HT1080 (cell line): ENCODE data around the gene WDR1. TPM values are rescaled to one million over a fixed set of nuclear protein-coding genes. Genes with fewer than 3 reads are reported as not detected.
"Not testable (repeated sequence)": the region's sequence is repeated elsewhere in the genome, so short reads cannot be mapped to it uniquely, and the experiment has no call there.

Experiments used
- DNase-seq: peaks from one replicate; pipeline ENCODE4 v3.0.0-alpha.2; 2015; ENCODE audit warnings: low read depth
- total RNA-seq: library from RNA; depleted of rRNA; stranded (reverse); fragments of >200 nt; shearing (Covaris generic); gene quantifications from 2 replicates; pipeline ENCODE4 v1.2.3, GENCODE V29; 2014

The WDR1 gene
- total RNA-seq, 1 experiment from 2014 or later: 395 TPM

DNA sequence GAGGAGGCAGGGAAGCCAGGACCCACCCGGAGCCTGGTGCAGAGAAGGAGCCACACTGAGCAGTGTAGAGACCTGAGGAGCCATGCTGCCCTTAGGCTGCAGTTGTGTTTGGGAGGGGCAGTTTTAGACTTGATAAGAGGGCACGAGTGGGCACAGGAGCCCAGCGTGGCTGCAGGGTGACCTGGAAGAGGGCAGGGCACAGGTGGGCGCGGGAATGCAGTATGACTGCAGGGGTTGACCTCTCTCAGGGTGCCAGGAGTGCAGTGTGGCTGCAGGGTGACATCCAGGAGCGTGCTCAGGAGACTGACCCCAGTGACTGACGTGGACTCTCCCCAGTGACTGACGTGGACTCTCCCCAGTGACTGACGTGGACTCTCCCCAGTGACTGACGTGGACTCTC is 14.6 kb upstream of the WDR1 start:
- no peak for DNase-seq

DNA sequence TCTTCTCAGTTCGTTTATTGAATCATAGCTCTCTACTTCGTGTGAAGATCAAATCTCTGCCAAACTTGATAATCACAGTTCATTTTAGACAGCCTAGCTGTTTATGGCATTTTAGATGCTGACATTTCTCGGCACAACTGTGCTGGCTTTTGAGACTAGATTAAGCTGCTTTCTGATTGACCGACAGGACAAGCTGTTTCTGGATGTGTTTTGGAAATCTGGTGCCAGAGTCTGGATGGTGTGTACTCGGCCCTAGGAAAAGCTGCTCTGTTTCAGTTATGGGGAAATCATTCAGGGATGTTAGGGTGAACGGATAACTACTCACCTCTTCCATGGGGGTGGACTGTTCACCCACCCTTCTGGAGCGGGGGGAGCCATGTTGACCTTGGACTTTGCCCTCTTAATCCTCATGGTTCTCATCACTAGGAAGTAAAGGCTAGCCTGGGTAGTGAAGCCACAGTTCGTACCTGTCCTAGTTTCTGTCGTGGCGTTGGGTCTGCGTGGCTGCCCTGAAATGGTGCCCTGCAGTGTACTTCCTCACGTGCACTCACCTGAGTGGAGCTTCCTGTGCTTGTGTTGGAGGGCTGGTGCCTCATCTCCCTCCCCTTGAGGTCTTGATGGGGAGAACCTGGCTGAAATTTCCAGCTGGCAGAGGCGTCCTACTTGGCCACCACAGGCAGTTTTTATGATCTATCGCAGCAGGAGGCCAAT is 13.7 kb upstream of the WDR1 start:
- no peak for DNase-seq

DNA sequence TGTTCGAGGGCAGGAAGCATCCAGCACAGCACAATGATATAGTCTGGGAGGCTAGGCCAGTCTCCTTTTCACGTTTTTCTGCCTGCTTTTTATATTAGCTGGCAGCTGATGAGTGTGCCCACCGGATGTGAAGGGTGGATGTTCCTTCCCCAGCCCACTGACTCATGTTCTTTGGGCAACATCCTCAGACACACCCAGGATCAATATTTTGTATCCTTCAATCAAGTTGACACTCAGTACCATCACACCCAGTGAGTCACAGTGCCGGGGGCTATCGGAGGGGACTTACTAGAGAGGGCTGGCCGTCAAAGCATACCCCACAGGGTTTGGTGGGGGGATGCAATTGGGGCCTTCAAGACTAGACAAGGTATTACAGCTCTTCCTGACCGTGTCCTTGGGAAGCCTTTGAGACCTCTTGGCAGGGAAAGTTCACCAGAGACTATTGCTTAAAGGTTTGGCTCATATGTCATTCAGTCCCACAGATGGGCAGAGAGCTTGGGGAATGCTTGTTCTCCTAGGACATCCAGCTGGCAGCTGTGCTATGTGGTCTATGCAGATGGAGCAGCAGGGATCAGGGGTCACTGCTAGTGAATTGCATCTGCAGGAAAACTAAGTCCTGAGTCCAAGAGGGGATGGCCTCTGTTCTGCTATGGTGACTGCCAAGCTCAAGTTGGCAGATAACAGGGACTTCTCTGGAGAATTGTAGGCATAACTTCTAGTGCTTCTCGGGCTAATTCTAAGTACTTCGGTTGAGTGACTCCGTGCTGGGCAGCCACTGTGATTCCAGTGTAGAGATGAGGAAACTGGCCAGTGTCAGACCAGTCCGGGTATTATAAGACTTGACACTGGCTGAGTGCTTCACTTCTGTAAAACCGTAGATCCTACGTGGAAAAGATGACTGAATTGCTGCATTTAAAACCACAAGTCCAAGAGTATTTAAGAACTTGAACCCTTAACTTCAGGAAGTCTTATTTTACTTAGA is 12.9 kb upstream of the WDR1 start:
- peak; percentile 82 for DNase-seq

DNA sequence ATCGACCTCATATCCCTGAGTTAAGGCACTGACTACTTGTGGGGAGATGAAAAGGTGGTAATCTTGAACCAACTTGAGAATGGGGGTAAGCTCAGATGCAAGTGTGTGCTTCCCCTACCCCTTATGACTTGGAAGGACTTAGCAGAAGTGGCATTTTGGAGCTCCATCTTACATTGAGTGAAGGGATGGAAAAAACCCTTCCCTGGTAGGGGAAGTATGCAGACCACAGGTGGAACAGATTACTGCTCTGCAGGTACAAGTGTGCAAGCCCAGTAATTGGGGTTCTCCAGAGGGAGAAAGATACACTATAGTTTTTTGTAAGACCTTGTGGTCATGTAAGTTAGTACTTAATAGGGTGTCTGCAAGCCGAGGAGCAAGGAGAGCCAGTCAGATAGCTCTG is 12.2 kb upstream of the WDR1 start:
- no peak for DNase-seq

DNA sequence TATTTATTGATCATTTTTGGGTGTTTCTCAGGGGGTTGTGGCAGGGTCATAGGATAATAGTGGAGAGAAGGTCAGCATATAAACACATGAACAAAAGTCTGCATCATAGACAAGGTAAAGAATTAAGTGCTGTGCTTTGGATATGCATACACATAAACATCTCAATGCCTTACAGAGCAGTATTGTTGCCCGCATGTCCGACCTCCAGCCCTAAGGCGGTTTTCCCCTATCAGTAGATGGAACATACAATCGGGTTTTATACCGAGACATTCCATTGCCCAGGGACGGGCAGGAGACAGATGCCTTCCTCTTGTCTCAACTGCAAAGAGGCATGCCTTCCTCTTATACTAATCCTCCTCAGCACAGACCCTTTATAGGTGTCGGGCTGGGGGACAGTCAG is 10.9 kb upstream of the WDR1 start:
- not testable (repeated sequence) for DNase-seq

DNA sequence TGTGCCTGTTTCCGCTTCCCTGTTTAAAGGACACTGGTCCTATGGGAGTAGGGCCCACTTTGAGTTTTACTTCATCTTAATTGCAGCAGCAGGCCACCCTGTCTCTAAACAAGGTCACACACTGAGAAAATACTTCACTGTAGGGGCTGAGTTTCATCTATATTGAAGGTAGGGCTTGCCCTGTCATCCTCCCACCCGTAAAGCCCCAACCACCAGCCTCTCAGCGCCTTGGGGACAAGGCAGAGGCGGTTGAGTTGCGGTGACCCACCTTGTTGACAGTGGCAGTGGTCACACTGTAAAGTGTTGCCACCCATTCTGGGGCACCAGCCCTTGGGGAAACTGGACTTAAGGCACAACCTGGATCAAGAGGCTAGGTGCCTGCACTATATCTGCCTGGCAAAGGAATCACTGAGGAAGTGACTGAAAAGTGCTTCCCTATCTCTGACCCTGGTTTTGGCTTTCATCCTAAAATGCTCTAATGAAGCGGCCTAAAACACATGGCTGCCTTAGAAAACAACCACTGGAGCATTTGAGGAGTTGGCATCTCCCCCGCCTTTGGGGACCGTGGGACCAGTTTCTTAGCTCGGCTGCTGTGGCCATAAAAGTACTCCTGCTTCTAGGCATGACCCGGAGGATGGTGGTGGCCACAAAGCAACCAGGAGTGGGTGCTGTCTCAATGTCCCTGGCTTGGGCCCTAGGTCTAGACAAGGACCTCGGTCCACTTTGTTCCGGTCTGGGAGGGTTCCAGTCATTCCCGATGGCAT is 7.8 kb upstream of the WDR1 start:
- DNase-seq: no peak

DNA sequence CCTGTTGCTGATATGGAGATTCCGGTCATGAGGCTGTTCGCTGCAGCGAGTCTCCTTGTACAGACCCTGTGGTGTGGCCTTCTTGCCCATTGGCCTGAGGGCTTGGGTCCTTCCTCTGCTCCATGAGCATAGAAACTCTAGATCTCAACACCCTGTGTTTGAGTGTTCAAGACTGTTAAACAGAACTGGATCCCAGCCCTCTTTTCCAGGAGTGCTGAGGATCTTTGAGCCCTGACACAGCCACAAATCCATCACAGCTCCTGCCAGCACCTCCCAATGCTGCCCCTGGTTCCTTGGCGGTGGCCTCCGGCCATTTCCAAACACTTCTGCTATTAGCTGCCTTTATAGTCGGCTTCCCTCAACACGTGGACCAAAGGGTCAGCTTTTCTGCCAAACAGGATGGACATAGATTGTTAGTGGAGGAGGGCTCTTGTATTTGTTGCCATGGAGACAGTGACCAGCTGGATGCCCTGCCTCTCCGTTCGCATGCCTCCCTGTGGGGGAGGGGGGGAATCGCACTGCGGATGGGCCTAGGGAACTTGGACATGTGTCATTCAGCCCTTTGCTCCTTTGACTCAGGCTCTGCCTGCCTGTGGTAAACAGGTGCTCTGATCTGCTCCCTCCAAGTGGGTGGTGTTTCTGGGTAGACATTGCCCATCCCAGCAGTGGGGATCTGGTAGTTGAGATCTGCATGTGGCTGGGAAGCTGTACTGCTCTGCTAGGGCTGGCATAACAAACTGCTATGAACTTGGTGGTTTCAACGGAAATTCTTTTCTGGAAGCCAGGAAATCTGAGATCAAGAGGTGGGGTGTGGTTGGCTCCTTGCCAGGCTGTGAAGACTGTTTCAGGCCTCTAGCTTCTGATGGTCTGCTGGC is 6.9 kb upstream of the WDR1 start:
- peak; percentile 76 for DNase-seq

DNA sequence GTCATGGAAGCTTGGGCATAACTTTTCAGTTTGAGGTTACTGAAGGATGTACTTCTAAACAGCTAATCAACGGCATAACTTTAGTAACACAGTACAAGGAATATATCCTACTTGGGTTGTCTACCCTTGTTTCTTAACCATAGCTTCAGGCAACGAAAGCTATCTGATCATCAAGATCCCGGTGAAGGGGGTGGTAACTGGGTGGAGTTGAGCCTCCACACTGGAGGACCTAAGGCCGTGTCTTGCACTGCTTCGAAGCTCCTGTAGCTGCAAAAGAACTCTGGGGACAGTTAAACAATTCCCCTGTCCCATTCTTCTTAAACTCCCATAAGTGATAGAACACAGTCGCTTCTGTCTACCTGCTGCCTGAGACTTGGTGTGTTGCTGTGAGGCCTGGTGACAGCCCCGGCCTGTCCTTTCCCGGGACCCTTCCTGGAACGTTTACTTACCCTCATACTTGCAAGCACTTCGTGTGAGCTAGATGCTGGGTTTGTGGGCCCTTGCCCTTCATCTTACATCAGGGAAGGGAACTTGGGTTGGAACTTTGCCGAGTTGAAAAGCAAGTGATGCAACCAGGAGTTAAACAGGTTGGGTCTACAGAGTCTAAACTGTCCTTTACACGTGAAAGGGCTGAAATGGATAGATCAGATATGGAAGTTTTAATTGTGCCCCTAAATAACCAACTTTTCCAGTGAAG is 5.8 kb upstream of the WDR1 start:
- no peak for DNase-seq

DNA sequence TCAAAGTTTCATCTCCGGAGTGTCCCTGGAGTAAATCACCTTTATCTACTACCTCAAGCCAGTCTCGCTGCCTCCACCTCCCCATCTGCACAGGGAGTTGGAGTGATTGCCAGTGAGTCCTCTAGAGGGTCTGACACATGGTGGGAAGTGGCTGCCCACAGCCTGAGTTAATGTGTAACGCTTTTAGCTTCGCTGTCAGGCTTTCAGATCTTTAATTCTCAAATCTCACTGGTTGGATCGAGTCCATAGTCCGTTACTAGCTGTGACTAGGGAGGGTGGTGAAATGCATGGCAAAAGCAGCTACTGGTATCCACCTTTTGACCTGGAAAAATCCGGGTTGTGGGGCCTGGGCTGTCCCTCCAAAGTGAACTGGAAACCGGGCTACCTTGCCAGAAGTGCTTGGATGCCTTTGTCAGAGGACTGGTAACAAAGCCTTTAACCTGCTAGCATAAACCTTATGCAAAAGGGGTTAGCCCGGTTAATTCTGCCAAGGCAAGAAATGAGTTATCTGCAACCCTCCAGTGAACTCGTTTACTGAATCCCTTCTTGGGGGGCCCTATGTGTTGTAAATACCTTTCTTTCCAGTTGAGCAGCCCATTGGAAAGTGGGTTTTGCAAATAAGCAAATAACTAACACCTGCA is 5.1 kb upstream of the WDR1 start:
- no peak for DNase-seq

DNA sequence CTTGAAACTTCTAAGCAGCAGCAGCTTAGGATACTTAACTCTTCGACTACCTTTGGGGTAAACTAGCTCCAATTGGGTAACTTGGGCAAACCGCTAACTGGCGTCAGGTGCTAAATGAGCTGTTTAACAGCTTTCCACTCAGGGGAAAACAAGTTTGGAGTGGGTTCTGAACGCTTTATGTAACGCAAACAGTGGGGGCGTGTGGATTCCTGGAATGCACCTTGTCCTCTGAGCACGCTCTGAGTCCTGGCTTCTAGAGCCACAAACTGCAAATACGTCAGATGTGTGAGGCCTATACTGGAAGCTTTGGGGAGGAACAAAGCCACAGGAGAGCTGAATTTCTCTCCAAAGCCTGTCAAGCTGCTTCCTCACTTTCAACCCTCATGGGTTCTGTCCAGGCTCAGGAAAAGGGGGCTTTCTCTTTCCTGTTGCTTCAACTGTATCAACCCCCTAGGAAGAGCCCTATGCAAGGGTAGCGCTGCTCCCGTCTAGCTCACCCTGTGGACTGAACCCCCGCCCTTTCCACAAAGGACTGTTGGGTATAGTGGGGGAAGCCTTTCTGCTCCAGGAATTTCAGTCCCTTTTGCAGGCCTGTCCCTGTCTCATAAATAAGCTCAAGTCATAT is 4.5 kb upstream of the WDR1 start:
- no peak for DNase-seq

DNA sequence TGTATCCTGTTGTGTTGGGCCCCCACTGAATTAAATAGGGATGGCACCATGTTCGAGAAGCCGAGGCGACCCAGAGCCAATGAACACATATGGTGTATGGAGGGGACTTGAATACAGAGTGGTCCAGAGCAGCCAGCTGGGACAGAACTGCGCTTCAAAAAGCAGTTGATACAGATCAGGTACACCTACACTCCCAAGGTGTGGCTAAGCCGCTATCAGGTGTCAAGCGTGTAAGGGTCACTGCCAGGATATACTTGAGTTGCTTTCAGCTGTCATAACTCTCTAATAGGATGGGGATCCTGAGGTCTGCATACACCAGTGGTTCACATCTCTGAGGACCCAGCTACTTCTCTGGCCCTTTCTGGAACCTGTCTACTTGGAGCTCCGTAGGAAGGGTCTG is 3.2 kb upstream of the WDR1 start:
- DNase-seq: no peak

DNA sequence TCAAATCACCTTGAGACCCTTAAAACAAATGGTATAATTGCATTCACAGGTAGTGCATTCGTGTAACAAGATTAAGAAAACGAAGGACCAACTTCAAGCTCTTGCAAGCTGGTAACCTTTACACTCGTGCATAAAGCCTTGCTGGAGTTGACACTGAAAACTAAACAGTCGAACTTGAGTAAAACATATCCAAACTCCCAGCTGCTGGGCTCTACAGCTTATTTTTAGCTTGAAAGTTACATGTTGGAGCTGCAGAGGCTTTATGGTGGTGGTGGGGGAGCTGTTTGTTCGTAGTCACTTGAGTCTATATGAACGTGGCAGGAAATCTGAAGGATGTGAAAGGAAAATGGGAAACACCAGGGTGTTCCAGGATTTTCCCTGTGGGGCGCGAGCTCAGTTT is 2.7 kb upstream of the WDR1 start:
- DNase-seq: no peak

DNA sequence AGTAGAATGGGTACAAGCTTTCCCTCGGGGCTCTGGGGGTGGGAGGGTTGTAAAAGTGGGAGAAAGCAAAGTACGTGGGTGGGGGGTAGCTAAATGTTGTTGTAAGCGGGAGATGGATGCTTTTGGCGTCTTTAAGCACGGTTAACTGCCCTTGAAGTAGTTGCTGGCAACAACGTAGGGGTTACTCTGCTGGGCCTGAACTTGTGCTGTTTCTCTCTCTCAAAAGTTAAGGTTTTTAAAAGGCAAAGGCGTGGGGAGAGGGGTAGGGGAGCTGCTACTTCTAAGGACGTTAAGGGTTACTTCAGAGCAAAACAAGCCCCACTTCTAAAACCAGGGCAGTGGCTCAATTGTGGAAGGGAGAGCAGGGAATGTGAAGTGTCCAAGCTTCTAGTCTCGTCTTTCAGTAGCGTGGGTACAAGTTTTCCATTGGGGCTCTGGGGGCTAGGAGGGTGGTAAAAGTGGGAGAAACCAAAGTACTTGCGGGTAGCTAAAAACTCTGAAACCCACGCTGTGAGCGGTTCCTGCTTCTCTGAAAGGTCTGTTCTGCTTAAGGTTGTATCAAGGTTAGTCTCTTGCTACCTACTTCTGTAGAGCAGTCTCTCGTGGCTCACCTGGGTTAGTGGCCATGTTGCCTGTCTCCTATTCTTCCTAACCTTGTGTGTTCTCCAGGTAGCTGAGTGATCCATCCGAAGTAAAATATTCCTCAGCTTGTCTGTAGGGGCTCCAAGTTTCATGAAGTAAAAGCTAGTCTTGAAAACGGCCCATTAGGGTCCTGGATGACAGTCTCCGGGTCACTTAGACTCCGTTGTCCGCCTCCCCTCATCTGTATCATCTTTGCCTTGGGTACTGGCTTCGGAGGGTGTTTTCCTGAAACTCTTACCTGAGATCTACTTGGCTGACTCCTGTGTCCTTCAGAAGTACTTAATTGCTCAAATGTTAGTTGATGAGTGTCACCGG is 1.7 kb upstream of the WDR1 start:
- no peak for DNase-seq

DNA sequence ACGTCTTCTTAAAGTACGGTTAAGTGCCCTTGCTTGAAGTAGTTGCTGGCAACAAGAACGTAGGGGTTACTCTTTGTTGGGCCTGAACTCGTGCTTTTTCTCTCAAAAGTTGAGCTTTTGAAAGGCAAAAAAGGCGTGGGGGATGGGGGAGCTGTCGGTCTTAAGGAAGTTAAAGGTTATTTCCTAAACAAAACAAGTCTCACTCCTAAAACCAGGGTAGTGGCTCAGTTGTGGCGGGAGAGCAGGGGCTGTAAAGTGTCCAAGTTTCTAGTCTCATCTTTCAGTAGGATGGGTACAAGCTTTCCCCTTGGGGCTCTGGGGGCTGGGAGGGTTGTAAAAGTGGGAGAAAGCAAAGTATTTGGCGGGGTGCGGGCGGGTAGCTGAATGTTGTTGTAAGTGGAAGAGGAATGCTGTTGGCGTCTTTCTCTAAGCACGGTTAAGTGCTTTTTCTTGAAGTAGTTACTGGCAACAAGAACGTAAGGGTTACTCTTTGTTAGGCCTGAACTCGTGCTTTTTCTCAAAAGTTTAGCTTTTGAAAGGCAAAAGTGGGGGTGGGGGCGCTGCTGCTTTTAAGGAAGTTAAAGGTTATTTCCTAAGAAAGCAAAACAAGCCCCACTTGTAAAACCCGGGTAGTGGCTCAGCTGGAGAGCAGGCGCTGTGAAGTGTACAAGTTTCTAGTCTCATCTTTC is 904 bp upstream of the WDR1 start:
- DNase-seq: no peak

DNA sequence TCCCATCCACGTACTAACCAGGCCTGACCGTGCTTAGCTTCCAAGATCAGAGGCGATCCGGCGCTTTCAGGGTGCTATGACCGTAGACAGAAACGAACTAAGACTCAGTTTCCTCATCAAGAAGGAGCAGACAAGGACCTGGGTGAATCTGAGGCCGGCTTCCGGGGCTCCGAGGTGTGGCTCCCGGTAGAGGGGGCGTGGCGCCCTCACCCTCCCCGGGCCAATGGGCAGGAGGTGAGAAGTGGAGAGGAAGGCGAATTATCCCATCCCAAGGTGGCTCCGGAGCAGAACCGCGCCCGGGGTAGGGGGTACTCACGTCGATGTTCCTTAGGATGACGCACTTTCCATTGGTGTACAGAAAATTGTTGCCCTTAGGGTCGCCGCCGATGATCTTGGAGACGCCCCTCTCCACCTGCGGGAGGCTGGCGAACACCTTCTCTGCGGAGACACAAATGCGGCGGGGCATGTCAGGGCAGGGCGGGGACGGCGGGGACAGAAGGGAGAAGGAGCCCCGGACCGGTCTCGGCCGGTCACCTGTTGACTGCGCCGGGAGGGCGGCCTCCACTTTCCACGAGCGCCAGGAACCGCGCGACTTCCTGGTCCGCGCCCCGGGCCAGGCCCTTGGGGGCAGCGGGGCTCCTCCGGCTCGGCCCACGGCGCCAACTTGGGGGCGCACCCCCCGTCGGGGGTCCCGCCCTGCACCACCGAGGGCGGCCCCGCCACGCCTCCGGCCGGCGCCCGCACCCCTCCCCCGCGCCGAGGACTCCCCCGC is 616 bp downstream of the WDR1 start:
- DNase-seq: peak; percentile 65

DNA sequence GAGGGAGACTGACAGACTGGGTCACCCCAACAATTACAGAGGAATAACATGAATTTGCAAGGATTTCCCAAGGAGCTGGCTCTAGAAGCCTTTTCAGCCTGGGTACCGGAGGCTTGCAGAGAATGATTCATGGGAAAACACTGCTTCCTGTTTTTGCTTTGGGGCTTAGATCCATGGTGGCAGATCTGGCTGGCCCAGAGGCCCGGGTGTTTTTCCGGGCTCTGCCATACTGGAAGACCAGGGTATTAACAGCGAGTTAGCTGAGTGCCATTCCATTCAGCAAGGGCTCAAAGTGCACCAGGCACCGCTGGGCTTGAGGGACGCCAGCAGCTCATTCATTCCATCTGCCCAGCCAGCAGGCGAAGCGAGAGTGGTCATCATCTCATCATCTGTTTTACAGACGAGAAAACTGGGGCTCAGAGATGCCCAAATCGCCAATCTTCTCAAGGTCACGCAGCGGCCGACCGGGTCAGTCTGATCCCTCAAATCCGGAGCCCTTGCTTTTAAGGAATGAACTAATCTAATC is 1.3 kb downstream of the WDR1 start:
- peak; percentile 41 for DNase-seq
